ENCODE results near the gene SNRNP25. TPM values are rescaled to one million over a fixed set of nuclear protein-coding genes. Genes with fewer than 3 reads are reported as not detected.

Gene SNRNP25
- total and polyA plus RNA-seq, 9 donors, result 12.8 to 35.7 (median 26.9) TPM

DNA sequence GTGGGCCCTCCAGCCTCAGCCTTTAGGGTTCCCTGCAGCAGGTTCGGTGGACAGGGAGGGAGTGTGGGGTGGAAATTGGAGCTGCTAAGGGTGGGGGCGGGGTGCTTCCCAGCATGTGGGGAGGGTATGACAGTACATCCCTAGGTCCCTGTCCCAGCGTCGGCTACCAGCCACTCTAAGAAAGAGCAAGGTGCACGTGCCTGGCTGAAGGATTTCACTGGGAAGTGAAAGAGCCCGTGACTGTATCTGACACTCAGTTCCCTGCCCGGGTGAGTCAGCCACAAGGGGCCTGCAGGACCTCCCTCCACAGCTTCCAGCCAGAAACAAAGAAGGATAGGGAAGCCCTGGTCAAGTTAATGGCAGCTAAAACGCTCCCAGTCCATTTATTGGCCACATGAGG is 4.1 kb downstream of the SNRNP25 start:
- no peak for DNase-seq
- Histone ChIP-seq H3K9me3 (no peaks in the 10 kb centered on the region), H3K4me3 (no peak overlapping the region), H3K27ac (no peak overlapping the region), H3K4me1 (ENCODE audit: insufficient read depth) (no peaks in the 10 kb centered on the region), H3K27me3 (no peaks in the 10 kb centered on the region), H3K36me3 (no peaks in the 10 kb centered on the region)
- 61 to 64% (median 62%) methylated on average over 8 of the region's 8 CpGs for WGBS, 3 donors
- intact Hi-C loops (cut with DNase I), result no loop called here
- TF ChIP-seq POLR2A (IDR thresholded peaks at IDR 0.05) (no peak), EP300 (IDR thresholded peaks at IDR 0.05) (no peak), CTCF (IDR thresholded peaks at IDR 0.05) (no peak)

DNA sequence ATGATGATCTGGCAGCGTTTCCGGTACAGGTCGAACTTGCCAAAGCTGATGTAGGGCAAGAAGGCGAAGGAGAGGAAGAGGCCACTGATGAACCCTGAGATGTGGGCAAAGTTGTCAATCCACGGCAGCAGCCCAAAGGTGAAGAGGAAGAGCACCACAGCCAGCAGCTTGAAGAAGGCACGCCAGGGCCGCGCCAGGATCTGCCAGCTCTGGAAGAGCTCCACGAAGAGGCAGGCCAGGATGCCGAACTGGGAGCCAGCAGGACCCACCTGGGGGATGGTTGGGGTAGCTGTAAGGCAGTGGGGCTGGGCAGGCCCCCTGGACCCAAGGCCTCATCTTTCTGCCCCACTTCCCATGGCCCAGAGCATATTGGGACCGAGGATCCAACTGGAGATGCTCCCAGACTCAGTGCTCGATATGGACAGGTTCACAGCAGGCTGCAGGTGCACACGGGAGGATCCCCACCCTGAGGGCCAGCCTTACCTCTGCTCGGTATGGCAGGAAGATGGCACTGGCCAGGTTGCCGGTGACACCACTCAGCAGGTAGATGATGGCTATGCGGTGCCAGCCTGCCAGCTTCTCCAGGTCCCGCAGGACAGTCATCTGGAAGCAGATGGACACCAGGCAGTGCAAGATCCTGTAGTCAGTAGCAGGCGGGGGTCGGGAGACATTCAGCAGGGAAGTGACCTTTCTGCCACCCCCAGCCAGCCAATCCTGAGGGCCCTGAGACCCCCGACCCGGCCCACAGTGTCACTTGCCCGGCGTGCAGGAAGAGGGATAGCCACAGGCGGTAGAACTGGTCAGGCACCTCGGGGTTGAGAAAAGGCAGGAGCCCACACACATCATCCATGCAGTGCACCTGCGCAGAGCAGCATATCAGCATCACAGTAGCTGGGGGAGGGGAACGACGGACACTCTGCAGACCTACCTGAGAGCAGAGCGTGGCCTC is 5.1 kb downstream of the SNRNP25 start:
- Histone ChIP-seq H3K4me1 (ENCODE audit: insufficient read depth) (no peaks in the 10 kb centered on the region), H3K4me3 (no peak overlapping the region), H3K36me3 (no peaks in the 10 kb centered on the region), H3K9me3 (no peaks in the 10 kb centered on the region), H3K27ac (no peak overlapping the region), H3K27me3 (no peaks in the 10 kb centered on the region)
- no peak for DNase-seq
- WGBS, 3 donors, result 81 to 85% (median 82%) methylated on average over 28 to 29 of the region's 29 CpGs
- no peak for TF ChIP-seq POLR2A (IDR thresholded peaks at IDR 0.05)
- TF ChIP-seq EP300 (IDR thresholded peaks at IDR 0.05), result no peak
- no peak for TF ChIP-seq CTCF (IDR thresholded peaks at IDR 0.05)
- intact Hi-C loops (cut with DNase I), result no loop called here

DNA sequence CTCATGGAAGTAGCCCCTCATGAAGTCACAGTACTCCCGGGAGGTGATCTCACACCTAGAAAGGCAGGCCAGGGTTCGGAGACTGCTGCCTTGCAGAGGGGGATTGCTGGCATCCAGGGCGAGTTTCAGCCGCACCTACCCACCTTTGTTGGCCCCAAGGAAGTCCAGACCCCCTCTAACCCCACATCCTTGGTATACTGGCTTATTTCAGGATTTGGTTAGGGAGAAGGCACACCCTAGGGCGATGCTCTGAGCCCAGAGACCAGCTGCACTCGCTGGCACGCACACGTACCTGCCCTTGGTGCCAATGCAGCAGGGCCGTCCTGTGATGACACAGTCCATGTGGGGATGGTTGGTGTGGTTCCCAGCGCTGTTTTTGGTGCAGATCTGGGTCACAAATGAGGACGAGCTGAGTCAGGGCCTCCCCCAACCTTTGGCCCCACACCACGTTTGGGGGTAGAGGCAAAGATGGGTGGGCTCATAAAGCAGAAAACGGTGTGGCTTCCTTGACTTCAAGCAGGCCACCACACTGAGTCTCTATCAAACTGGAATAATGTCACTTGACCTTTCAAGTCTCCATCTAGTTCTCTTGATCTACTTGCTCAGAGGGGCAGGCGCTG is 5.9 kb downstream of the SNRNP25 start:
- WGBS, 3 donors, result 86 to 87% (median 87%) methylated on average over 14 of the region's 14 CpGs
- intact Hi-C loops (cut with DNase I), result no loop called here
- no peaks in the 10 kb centered on the region for H3K36me3 ChIP-seq
- H3K27ac ChIP-seq, result no peak overlapping the region
- H3K9me3 ChIP-seq, result no peaks in the 10 kb centered on the region
- no peak overlapping the region for H3K4me3 ChIP-seq
- no peaks in the 10 kb centered on the region for H3K4me1 ChIP-seq (ENCODE audit: insufficient read depth)
- no peaks in the 10 kb centered on the region for H3K27me3 ChIP-seq
- TF ChIP-seq CTCF (IDR thresholded peaks at IDR 0.05) (no peak), POLR2A (IDR thresholded peaks at IDR 0.05) (no peak), EP300 (IDR thresholded peaks at IDR 0.05) (no peak)
- no peak for DNase-seq

- H3K4me3 ChIP-seq, result no peak overlapping the region
- no peaks in the 10 kb centered on the region for H3K9me3 ChIP-seq
- DNase-seq, result peak in 1 of 5 donors; percentile 35
- 72 to 78% (median 72%) methylated on average over 11 of the region's 11 CpGs for WGBS, 3 donors
- no peaks in the 10 kb centered on the region for H3K27me3 ChIP-seq
- no peak overlapping the region for H3K27ac ChIP-seq
- intact Hi-C loops (cut with DNase I), result no loop called here
- no peaks in the 10 kb centered on the region for H3K4me1 ChIP-seq (ENCODE audit: insufficient read depth)
- no peak for TF ChIP-seq CTCF (IDR thresholded peaks at IDR 0.05)
- TF ChIP-seq EP300 (IDR thresholded peaks at IDR 0.05), result no peak
- no peaks in the 10 kb centered on the region for H3K36me3 ChIP-seq
These were observed 6.5 kb downstream of the SNRNP25 start for GRCh38 chr16:60166-60565.
